SU-DHL-6 (cell line): ENCODE data around the gene POLD4.

Experiments
- H2AFZ ChIP-seq: fragments of 200-600 bp; sonication (generic); 2 replicates; pipeline ENCODE4 v1.6.1; 2014; ENCODE audit warnings: low read depth, mild to moderate bottlenecking, moderate library complexity, mixed read lengths, antibody characterized with exemption, low read length; ENCODE audit not compliant: severe bottlenecking
- H3F3A ChIP-seq: fragments of 200-600 bp; shearing (Covaris generic); 2 replicates; pipeline ENCODE4 v1.6.0; 2016; ENCODE audit warnings: antibody characterized with exemption, mild to moderate bottlenecking; ENCODE audit not compliant: insufficient read depth
- H3K27ac ChIP-seq: fragments of 200-600 bp; sonication (generic); 2 replicates; pipeline ENCODE4 v1.5.1; 2016; ENCODE audit warnings: low read depth, mild to moderate bottlenecking, low read length, moderate library complexity, mixed read lengths
- H3K27me3 ChIP-seq: fragments of 200-600 bp; sonication (generic), shearing (Covaris generic); 2 replicates; pipeline ENCODE4 v1.6.0; 2014; ENCODE audit warnings: mild to moderate bottlenecking, low read length
- H3K36me3 ChIP-seq: fragments of 200-600 bp; sonication (generic); 2 replicates; pipeline ENCODE4 v1.6.1; 2014; ENCODE audit warnings: mild to moderate bottlenecking, low read length, mixed read lengths
- H3K4me2 ChIP-seq: fragments of 300-600, 200-600 bp; shearing (Covaris generic), sonication (generic); 2 replicates; pipeline ENCODE4 v1.6.0; 2014; ENCODE audit warnings: low read length, low read depth, mild to moderate bottlenecking; ENCODE audit not compliant: poor library complexity, severe bottlenecking
- H3K4me3 ChIP-seq: fragments of 200-600 bp; sonication (generic); 2 replicates; pipeline ENCODE4 v1.5.1; 2014; ENCODE audit warnings: antibody characterized with exemption, low read length, mild to moderate bottlenecking, mixed read lengths; ENCODE audit not compliant: insufficient read depth, poor library complexity, severe bottlenecking
- H3K79me2 ChIP-seq: fragments of 200-600 bp; sonication (generic); 2 replicates; pipeline ENCODE4 v1.6.1; 2014; ENCODE audit warnings: mild to moderate bottlenecking, low read length, moderate library complexity; ENCODE audit not compliant: insufficient read depth
- H3K9ac ChIP-seq: fragments of 200-600 bp; sonication (generic); 2 replicates; pipeline ENCODE4 v1.7.0; 2014; ENCODE audit warnings: mild to moderate bottlenecking, low read length
- H3K9me2 ChIP-seq: fragments of 200-600 bp; sonication (generic); replicated peaks from 2 replicates; pipeline ENCODE4 v1.6.1; 2014; ENCODE audit warnings: low read length; ENCODE audit not compliant: insufficient read depth
- H3K9me3 ChIP-seq: fragments of 200-600 bp; sonication (generic); 2 replicates; pipeline ENCODE4 v1.6.1; 2014; ENCODE audit warnings: low read length, mixed read lengths; ENCODE audit not compliant: insufficient read depth
- H4K20me1 ChIP-seq: fragments of 200-600 bp; sonication (generic); 2 replicates; pipeline ENCODE4 v1.6.1; 2014; ENCODE audit warnings: low read depth, mild to moderate bottlenecking, antibody characterized with exemption, low read length, moderate library complexity, mixed read lengths
- EZH2phosphoT487 ChIP-seq: fragments of 200-600 bp; sonication (generic), shearing (Covaris generic); conservative IDR thresholded peaks from 2 replicates; pipeline ENCODE4 v1.6.1; 2018; ENCODE audit warnings: mild to moderate bottlenecking, antibody characterized with exemption, low read length, moderate library complexity, mixed read lengths
- TF ChIP-seq, protein P1 (sequence below): fragments of 200-600 bp; sonication (generic); IDR thresholded peaks from one replicate; pipeline ENCODE4 v1.5.1; 2017; ENCODE audit warnings: antibody characterized with exemption, mild to moderate bottlenecking, low read length, moderate library complexity; ENCODE audit not compliant: insufficient read depth, poor library complexity, severe bottlenecking

POLD4 gene

DNA sequence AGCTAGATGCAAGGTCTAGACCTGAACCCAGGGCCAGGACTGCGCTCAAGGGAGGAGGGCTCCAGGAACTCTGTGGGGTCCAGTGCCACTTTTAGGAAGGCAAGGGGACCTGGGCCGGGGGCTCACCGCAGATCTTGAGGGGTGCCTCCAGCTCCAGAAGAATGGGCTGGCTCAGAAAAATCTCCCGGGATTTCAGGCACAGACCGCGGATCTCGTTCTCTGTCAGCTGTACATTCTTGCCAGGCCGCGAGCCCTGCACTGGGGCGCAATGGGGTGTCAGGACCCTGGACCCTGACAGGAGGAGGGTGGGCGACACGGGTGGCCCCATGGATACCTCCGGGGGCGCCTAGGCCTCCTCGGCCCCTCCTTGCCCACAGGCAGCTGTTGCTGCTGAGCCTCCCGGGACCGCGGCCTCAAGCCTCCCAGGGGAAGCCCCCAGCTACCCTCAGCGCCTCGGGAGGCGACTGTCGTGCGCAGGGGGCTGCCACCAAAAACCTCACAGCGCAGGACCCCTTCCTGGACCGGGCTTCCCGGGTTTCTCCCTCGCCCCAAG lies 47.7 kb upstream of the POLD4 start:
- Histone ChIP-seq H3K27ac (peak overlapping the region; percentile 78), H2AFZ (no peak overlapping the region), H3K36me3 (no peaks in the 10 kb centered on the region), H3K4me2 (peak overlapping the region; percentile 86), H4K20me1 (no peaks in the 10 kb centered on the region), H3K27me3 (no peaks in the 10 kb centered on the region), H3K9me2 (no peaks in the 10 kb centered on the region), H3K9ac (peak overlapping the region; percentile 99), H3K4me3 (peak overlapping the region; percentile 88), H3F3A (peaks cover 25% of the 10 kb centered on the region), H3K9me3 (no peaks in the 10 kb centered on the region), H3K79me2 (peaks cover 15% of the 10 kb centered on the region)
- TF ChIP-seq EZH2phosphoT487, result no peak
- TF ChIP-seq, protein P1, sequence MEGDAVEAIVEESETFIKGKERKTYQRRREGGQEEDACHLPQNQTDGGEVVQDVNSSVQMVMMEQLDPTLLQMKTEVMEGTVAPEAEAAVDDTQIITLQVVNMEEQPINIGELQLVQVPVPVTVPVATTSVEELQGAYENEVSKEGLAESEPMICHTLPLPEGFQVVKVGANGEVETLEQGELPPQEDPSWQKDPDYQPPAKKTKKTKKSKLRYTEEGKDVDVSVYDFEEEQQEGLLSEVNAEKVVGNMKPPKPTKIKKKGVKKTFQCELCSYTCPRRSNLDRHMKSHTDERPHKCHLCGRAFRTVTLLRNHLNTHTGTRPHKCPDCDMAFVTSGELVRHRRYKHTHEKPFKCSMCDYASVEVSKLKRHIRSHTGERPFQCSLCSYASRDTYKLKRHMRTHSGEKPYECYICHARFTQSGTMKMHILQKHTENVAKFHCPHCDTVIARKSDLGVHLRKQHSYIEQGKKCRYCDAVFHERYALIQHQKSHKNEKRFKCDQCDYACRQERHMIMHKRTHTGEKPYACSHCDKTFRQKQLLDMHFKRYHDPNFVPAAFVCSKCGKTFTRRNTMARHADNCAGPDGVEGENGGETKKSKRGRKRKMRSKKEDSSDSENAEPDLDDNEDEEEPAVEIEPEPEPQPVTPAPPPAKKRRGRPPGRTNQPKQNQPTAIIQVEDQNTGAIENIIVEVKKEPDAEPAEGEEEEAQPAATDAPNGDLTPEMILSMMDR, result no peak

DNA sequence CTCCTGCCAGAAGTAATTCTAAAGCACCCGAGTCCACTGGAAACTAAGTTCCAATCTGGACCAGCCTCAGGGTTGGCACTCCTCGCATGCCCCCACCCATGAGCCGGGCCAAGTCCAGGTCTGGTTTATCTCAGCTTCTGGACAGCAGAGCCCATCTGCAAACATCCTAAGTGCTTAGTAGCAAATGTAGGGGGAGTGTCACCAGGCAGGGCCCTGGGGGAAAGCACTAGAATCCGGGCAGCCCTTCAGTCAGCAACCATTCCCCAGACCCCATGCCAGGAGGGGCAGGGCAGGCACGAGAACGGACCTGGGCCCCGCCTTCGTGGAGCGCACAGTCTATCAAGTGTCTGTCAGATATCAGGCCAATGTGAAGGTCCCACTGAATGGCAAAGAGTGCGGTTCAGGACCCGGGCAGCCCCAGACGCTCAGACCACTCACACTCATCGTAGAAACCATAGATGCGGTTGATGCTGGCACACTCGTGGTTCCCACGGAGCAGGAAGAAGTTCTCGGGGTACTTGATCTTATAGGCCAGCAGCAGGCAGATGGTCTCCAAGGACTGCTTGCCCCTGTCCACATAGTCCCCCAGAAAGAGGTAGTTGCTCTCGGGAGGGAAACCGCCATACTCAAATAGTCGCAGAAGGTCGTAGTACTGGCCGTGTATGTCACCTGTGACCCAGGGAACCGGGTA lies 47.0 kb upstream of the POLD4 start:
- H3F3A ChIP-seq, result peaks cover 25% of the 10 kb centered on the region
- H3K9me2 ChIP-seq, result no peaks in the 10 kb centered on the region
- H3K4me2 ChIP-seq, result peak overlapping the region; percentile 86
- peak overlapping the region; percentile 88 for H3K4me3 ChIP-seq
- no peak for TF ChIP-seq EZH2phosphoT487
- TF ChIP-seq, protein P1, result no peak
- H3K27me3 ChIP-seq, result no peaks in the 10 kb centered on the region
- H2AFZ ChIP-seq, result no peak overlapping the region
- no peaks in the 10 kb centered on the region for H4K20me1 ChIP-seq
- H3K36me3 ChIP-seq, result no peaks in the 10 kb centered on the region
- peak overlapping the region; percentile 78 for H3K27ac ChIP-seq
- no peaks in the 10 kb centered on the region for H3K9me3 ChIP-seq
- peak overlapping the region; percentile 99 for H3K9ac ChIP-seq
- peaks cover 15% of the 10 kb centered on the region for H3K79me2 ChIP-seq

DNA sequence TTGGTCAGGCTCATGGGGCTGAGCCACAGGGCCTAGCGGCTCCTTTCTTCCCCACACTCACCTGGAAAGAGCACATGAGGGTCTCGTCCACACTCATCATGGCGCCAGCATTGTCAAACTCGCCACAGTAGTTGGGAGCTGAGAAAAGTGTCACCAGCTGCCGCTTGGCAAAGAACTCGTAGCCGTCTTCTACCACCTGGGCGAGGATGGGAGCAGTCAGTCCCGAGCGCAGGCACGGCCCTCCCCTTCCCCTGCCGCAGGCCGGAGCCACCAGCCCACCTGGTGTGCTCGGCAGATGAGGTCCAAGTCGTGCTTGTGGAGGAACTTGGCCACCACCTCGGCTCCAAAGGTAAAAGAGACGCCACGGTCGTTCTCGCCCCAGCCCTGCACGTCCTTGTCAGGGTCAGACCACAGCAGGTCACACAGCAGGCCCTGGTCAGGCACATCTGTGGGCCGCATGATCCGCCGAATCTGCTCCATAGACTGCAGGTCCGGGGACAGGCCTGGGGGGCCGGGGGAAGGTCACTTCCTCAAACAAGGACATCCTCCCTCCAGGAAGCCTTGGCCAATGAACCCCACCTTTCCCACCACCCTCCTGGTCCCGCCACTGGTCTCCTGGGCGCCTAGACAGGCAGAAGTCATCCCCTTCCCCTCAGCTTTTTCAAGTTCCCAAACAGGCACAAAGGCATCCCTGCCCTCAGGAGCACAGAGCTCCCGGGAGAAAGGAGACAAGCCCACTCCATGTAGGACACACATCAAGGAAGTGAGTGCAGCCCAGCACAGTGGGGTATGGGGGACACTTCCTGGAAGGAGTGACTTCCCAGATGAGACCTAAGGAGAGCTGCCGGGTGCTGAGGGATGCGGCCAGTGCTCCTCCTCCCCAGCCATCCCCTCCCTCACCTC lies 45.6 kb upstream of the POLD4 start:
- H3K36me3 ChIP-seq, result no peaks in the 10 kb centered on the region
- H3K4me3 ChIP-seq, result no peak overlapping the region
- no peak overlapping the region for H3K27ac ChIP-seq

More for the DNA sequence above, 45.6 kb upstream of the POLD4 start:
- peaks cover 15% of the 10 kb centered on the region for H3K79me2 ChIP-seq
- no peak overlapping the region for H2AFZ ChIP-seq
- no peaks in the 10 kb centered on the region for H3K9me2 ChIP-seq
- H4K20me1 ChIP-seq, result no peaks in the 10 kb centered on the region
- H3K4me2 ChIP-seq, result no peak overlapping the region
- H3K27me3 ChIP-seq, result no peaks in the 10 kb centered on the region
- no peak for TF ChIP-seq EZH2phosphoT487
- TF ChIP-seq, protein P1, result no peak
- H3F3A ChIP-seq, result peaks cover 16% of the 10 kb centered on the region
- H3K9ac ChIP-seq, result no peak overlapping the region
- H3K9me3 ChIP-seq, result no peaks in the 10 kb centered on the region
